Lung microvascular endothelial cell (primary cell): ENCODE data around the gene NUAK1. TPM values are rescaled to one million over a fixed set of nuclear protein-coding genes. Genes with fewer than 3 reads are reported as not detected.
"Not testable (repeated sequence)": the region's sequence is repeated elsewhere in the genome, so short reads cannot be mapped to it uniquely, and the experiment has no call there.

Source experiments
- DNase-seq, 2 donors: peaks; one replicate each; pipeline versions ENCODE4 v3.0.0 to v3.0.0-alpha.2; 2010; ENCODE audit warnings: low read depth in 2 of 2
- total RNA-seq: library from RNA; depleted of rRNA; stranded (reverse); fragments of >200 nt; gene quantifications from 2 replicates; pipeline ENCODE4 v1.2.1, GENCODE V29; 2014

The NUAK1 gene
- total RNA-seq, 1 donor from 2014 or later: 32.5 TPM

GRCh38 chr12:106147956-106148355 lies 9.2 kb upstream of the NUAK1 start:
- DNase-seq: peak in 1 of 2 donors; percentile 25

- no peak for DNase-seq
Measured at GRCh38 chr12:106146987-106147386, 8.2 kb upstream of the NUAK1 start.

GRCh38 chr12:106145539-106146447 lies 7.0 kb upstream of the NUAK1 start:
- peak; percentile 54 to 62 for DNase-seq

- no peak for DNase-seq
Measured at GRCh38 chr12:106144847-106145246, 6.1 kb upstream of the NUAK1 start.

GRCh38 chr12:106142591-106143261 lies 4.0 kb upstream of the NUAK1 start:
- DNase-seq: no peak

- not testable (repeated sequence) for DNase-seq
Measured at GRCh38 chr12:106141920-106142319, 3.2 kb upstream of the NUAK1 start.

GRCh38 chr12:106141452-106141851 lies 2.7 kb upstream of the NUAK1 start:
- DNase-seq: no peak

- DNase-seq: no peak
Measured at GRCh38 chr12:106141003-106141402, 2.2 kb upstream of the NUAK1 start.

GRCh38 chr12:106140223-106140986 lies 1.7 kb upstream of the NUAK1 start:
- peak in 1 of 2 donors; percentile 17 for DNase-seq

- DNase-seq: peak; percentile 79 to 88
Measured at GRCh38 chr12:106139422-106140171, 843 bp upstream of the NUAK1 start.

GRCh38 chr12:106138357-106138632 lies 459 bp downstream of the NUAK1 start:
- peak in 1 of 2 donors; percentile 23 for DNase-seq

- DNase-seq: no peak
Measured at GRCh38 chr12:106137530-106138356, 1.0 kb downstream of the NUAK1 start.

- DNase-seq: peak; percentile 90 to 94
Measured at GRCh38 chr12:106136263-106136662, 2.5 kb downstream of the NUAK1 start.

GRCh38 chr12:106135781-106136180 lies 3.0 kb downstream of the NUAK1 start:
- peak; percentile 69 to 88 for DNase-seq

GRCh38 chr12:106135075-106135474 lies 3.7 kb downstream of the NUAK1 start:
- no peak for DNase-seq

GRCh38 chr12:106134294-106134949 lies 4.3 kb downstream of the NUAK1 start:
- no peak for DNase-seq

- peak in 1 of 2 donors; percentile 58 for DNase-seq
Measured at GRCh38 chr12:106133136-106134087, 5.3 kb downstream of the NUAK1 start.

GRCh38 chr12:106132175-106133135 lies 6.3 kb downstream of the NUAK1 start:
- no peak for DNase-seq
